Right renal pelvis (tissue), 4 donors: ENCODE data around the gene QRICH2. TPM values are rescaled to one million over a fixed set of nuclear protein-coding genes. Genes with fewer than 3 reads are reported as not detected.
"Not testable (repeated sequence)": the region's sequence is repeated elsewhere in the genome, so short reads cannot be mapped to it uniquely, and the experiment has no call there.

Source experiments
- DNase-seq, 4 donors: peaks; one replicate each; pipeline ENCODE4 v3.0.0-alpha.2; 2013; ENCODE audit warnings: low read depth in 4 of 4, low spot score in 3 of 4, missing footprints in 1 of 4
- polyA plus RNA-seq, 4 donors: library from polyadenylated mRNA; unstranded; fragments of 120-200 nt; gene quantifications; one replicate each; pipeline ENCODE4 v1.2.1, GENCODE V29; 2013; ENCODE audit not compliant: insufficient read length in 4 of 4

Gene QRICH2
- polyA plus RNA-seq, 4 donors, result 5.1 to 6.5 (median 5.7) TPM

GRCh38 chr17:76268991-76269981 lies 38.8 kb downstream of the QRICH2 start:
- no peak for DNase-seq

GRCh38 chr17:76268015-76268749 lies 39.9 kb downstream of the QRICH2 start:
- no peak for DNase-seq

GRCh38 chr17:76267581-76268001 lies 40.5 kb downstream of the QRICH2 start:
- DNase-seq, result not testable (repeated sequence)

DNA sequence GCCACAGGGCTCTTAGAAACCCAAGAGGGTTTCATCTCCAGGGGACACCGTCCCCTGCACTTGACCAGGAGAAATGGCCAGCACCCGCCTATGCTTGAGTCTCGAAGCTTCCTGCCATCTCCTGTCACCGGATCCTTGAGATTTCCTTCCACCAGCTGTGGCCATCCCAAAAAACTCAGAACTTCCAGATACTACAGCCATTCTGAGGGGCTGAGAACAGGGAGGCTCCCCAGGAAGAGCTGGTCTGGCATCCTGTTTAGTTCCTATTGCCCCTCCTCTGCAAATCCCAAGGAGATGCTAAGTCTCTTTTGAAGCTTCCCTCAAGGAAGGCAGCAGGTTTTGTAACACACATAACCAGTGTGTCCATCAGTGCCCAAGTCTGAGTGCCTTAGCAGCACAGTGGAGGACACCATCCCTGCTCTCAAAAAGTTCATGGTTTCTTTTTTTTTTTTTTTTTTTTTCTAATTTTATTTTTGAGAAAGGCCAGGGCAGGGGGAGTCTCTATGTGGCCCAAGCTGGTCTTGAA lies 41.0 kb downstream of the QRICH2 start:
- no peak for DNase-seq

GRCh38 chr17:76266244-76266938 lies 41.7 kb downstream of the QRICH2 start:
- DNase-seq, result no peak

- no peak for DNase-seq
Observed at GRCh38 chr17:76265624-76266243, 42.3 kb downstream of the QRICH2 start.

- peak; percentile 93 to 97 (median 95) for DNase-seq
Observed at GRCh38 chr17:76264755-76265623, 43.1 kb downstream of the QRICH2 start, which contains the start of gene UBALD2. Gene UBALD2, plus strand, starts transcription at chr17:76265348. Its CDS starts 158 bp downstream, at chr17:76265506.

GRCh38 chr17:76264425-76264754 lies 43.7 kb downstream of the QRICH2 start:
- DNase-seq, result no peak

- no peak for DNase-seq
Observed at GRCh38 chr17:76263896-76264295, 44.2 kb downstream of the QRICH2 start.

DNA sequence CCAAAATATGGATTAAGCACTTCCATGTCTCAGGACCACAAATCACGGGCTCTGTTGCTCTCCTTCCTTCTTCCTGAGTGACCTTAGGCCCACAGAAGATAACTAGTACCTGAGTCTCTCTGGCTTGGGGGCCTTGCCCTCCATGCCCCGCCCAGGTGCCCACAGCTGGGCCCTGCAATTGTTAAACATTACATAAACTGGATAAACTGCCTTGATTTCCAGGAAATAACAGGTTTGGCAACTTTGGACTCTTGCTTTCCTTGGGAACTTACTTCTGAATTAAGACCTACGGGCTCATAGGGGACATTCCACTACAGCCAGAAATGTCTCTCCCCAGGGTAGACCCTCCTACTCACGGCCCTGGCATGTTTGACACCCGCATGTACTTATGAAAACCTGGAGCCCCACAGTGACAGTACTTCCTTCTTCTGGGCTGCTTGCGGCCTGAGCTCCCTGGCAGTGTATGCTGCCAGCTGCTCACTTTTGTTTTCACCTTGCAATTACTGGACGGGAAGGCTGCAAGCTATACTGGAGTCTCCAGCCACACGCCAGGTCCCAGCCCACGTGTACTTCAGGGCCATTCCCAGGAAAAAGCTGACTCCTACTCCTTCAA lies 45.2 kb downstream of the QRICH2 start:
- no peak for DNase-seq

DNA sequence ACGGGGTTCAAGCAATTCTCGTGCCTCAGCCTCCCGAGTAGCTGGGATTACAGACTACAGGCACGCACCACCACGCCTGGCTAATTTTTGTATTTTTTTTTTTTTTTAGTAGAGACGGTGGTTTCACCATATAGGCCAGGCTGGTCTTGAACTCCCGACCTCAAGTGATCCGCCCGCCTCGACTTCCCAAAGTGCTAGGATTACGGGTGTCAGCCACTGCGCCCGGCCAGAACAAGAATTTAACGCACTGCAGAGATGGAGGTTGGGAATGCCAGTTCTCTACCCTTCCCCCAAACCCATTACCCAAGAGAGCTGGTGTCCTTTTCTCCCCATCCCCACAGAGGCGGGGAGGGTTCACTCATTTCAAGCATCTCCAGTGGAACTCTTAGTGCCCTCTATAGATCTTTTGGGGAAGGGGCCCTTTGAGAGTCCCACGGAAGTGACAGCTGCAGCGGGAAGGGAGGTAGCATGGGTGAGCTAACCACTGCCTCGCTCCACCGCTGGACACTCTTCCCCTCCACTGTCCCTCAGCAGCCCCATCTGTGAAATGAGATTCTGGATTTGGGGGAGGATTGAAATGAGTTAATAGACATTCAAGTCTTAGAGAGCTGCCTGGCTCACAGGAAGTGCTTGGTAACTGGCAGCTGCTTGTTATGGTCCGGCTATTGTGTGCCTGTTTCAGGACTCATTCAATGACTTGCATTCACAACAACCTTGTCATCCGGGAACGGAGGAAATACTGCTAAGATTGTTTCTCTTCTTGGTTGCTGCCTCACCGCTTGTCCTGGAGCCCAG lies 46.5 kb downstream of the QRICH2 start:
- DNase-seq, result no peak

GRCh38 chr17:76260669-76261068 lies 47.4 kb downstream of the QRICH2 start:
- DNase-seq, result no peak

GRCh38 chr17:76260220-76260619 lies 47.9 kb downstream of the QRICH2 start:
- no peak for DNase-seq

GRCh38 chr17:76256430-76257050 lies 51.5 kb downstream of the QRICH2 start:
- not testable (repeated sequence) for DNase-seq

DNA sequence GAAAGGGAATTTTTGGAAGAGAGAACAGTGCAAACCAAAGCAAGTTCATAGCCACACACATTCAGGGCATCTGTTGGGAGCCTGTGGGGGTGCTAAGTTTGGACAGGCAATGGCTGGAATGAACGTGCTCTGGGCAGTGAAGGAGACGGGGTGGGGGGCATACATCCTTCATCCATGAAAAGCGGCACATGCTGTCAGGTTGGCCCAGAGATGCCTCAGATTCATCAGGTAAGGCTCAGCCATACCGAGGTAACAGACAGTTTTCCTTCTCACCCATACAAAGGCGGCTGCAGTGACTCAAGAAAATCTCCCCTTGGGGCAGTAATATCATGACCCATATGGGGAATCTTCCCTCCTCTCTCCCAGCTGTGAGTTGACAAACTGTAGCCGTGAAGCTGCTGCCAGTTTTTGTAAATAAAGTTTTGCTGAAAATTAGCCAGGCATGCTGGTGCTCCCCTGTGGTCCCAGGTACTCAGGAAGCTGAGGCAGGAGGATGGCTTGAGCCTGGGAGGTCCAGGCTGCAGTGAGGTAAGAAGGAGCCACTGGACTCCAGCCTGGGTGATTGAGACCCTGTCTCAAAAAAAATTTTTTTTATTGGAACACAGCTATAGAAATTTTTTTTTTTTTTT lies 52.2 kb downstream of the QRICH2 start:
- DNase-seq, result no peak

- DNase-seq, result no peak
Observed at GRCh38 chr17:76254275-76254674, 53.8 kb downstream of the QRICH2 start.

- no peak for DNase-seq
Observed at GRCh38 chr17:76253841-76254240, 54.2 kb downstream of the QRICH2 start.
